GM12864 (cell line): ENCODE measurements around the gene ZCRB1.
A peak's percentile ranks its signal among the peaks of the same experiment; 100 is the strongest.
"Not testable (repeated sequence)": the region's sequence is repeated elsewhere in the genome, so short reads cannot be mapped to it uniquely, and the experiment has no call there.

Experiments used
- DNase-seq: peaks from one replicate; pipeline ENCODE4 v3.0.0-alpha.2; 2011; ENCODE audit warnings: low read depth
- H3K4me3 ChIP-seq: 2 replicates; pipeline ENCODE4 v1.5.1; 2011; ENCODE audit warnings: mild to moderate bottlenecking, low read depth, low read length, control low read depth
- CTCF ChIP-seq: IDR thresholded peaks from 2 replicates; pipeline ENCODE4 v1.5.1; 2011; ENCODE audit warnings: low read depth, mild to moderate bottlenecking, moderate library complexity, low read length, control low read depth, inconsistent platforms; ENCODE audit errors: missing control alignments

The ZCRB1 gene

GRCh38 chr12:42343721-42344120, 17.8 kb upstream of the ZCRB1 start:
- no peak for TF ChIP-seq CTCF
- no peak for DNase-seq
- no peak overlapping the region for H3K4me3 ChIP-seq

GRCh38 chr12:42342028-42342427, 16.1 kb upstream of the ZCRB1 start:
- no peak for DNase-seq
- no peak for TF ChIP-seq CTCF
- H3K4me3 ChIP-seq, result no peak overlapping the region

- no peak for TF ChIP-seq CTCF
- no peak for DNase-seq
- no peak overlapping the region for H3K4me3 ChIP-seq
Observed at GRCh38 chr12:42338280-42338679, 12.4 kb upstream of the ZCRB1 start.

- TF ChIP-seq CTCF, result no peak
- no peak for DNase-seq
- no peak overlapping the region for H3K4me3 ChIP-seq
Observed at GRCh38 chr12:42336286-42336685, 10.4 kb upstream of the ZCRB1 start.

- TF ChIP-seq CTCF, result peak; percentile 53
- DNase-seq, result no peak
- H3K4me3 ChIP-seq, result no peak overlapping the region
Observed at GRCh38 chr12:42332301-42333285, 6.7 kb upstream of the ZCRB1 start.

GRCh38 chr12:42330097-42330496, 4.2 kb upstream of the ZCRB1 start:
- DNase-seq, H3K4me3 ChIP-seq: not testable (repeated sequence)

GRCh38 chr12:42327227-42327590, 1.3 kb upstream of the ZCRB1 start:
- DNase-seq, result no peak
- TF ChIP-seq CTCF, result no peak
- peak overlapping the region; percentile 92 for H3K4me3 ChIP-seq
